PC-9 (cell line): ENCODE data around the gene PSG5. TPM values are rescaled to one million over a fixed set of nuclear protein-coding genes. Genes with fewer than 3 reads are reported as not detected.
"Not testable (repeated sequence)": the region's sequence is repeated elsewhere in the genome, so short reads cannot be mapped to it uniquely, and the experiment has no call there.

ENCODE experiments used
- BruUV-seq: library from RNA; stranded (reverse); fragments of 400-500 nt; replicated peaks from 2 replicates; lab custom pipeline; 2021; lab: Mats Ljungman, UMichigan
- CTCF ChIA-PET: fragments of 300-600 bp; sonication (Branson Sonifier 250); formaldehyde crosslinking; loops from one replicate; lab custom pipeline; 2022; ENCODE audit warnings: antibody characterized with exemption; lab: Charles Lee
- POLR2A ChIA-PET: fragments of 300-600 bp; sonication (Branson Sonifier 250); formaldehyde crosslinking; loops from one replicate; lab custom pipeline; 2022; ENCODE audit warnings: antibody characterized with exemption; ENCODE audit not compliant: unreplicated experiment; lab: Charles Lee
- DNase-seq, 2 experiments: peaks; one replicate each; pipeline versions ENCODE4 v3.0.0 to v3.0.0-alpha.2; 2015 to 2022; ENCODE audit warnings: mixed read lengths in 1 of 2
- H2AFZ ChIP-seq: fragments of 200-600 bp; sonication (generic); 2 replicates; pipeline ENCODE4 v1.8.1; 2017; ENCODE audit warnings: antibody characterized with exemption
- H3F3A ChIP-seq: fragments of 200-600 bp; sonication (generic); 2 replicates; pipeline ENCODE4 v1.8.1; 2017; ENCODE audit warnings: antibody characterized with exemption, mild to moderate bottlenecking, low read depth; ENCODE audit not compliant: insufficient read depth
- H3K27ac ChIP-seq: fragments of 200-600 bp; sonication (generic); 2 replicates; pipeline ENCODE4 v1.6.1; 2016; ENCODE audit warnings: mixed run types
- H3K27me3 ChIP-seq: fragments of 200-600 bp; sonication (generic); 2 replicates; pipeline ENCODE4 v1.6.1; 2016; ENCODE audit warnings: low read depth, mixed run types; ENCODE audit not compliant: insufficient read depth
- H3K36me3 ChIP-seq: fragments of 200-600 bp; sonication (generic); 2 replicates; pipeline ENCODE4 v1.6.1; 2016; ENCODE audit warnings: low read depth, mixed run types
- H3K4me1 ChIP-seq: fragments of 200-600 bp; sonication (generic); replicated peaks from 2 replicates; pipeline ENCODE4 v1.6.1; 2016; ENCODE audit warnings: mixed run types; ENCODE audit not compliant: insufficient read depth
- H3K4me2 ChIP-seq: fragments of 200-600 bp; sonication (generic); 2 replicates; pipeline ENCODE4 v1.6.1; 2017; ENCODE audit warnings: mixed run types
- H3K4me3 ChIP-seq: fragments of 200-600 bp; sonication (generic); 2 replicates; pipeline ENCODE4 v1.6.1; 2016; ENCODE audit warnings: mixed run types
- H3K79me2 ChIP-seq: fragments of 200-600 bp; sonication (generic); 2 replicates; pipeline ENCODE4 v1.6.1; 2017; ENCODE audit warnings: low read depth, mixed run types
- H3K9me2 ChIP-seq: fragments of 200-600 bp; sonication (generic); 2 replicates; pipeline ENCODE4 v1.8.1; 2017; ENCODE audit warnings: mild to moderate bottlenecking; ENCODE audit not compliant: insufficient read depth
- H3K9me3 ChIP-seq: fragments of 200-600 bp; sonication (generic); 2 replicates; pipeline ENCODE4 v1.8.1; 2016; ENCODE audit warnings: low read depth; ENCODE audit not compliant: insufficient read depth
- H4K20me1 ChIP-seq: fragments of 200-600 bp; sonication (generic); 2 replicates; pipeline ENCODE4 v1.8.1; 2017; ENCODE audit not compliant: insufficient read depth
- intact Hi-C: fragments of 100-400 bp; cut with micrococcal nuclease; formaldehyde crosslinking; loops from one replicate; pipeline ENCODE4 v1.10.0; 2022; ENCODE audit not compliant: unreplicated experiment
- total RNA-seq: library from RNA; stranded (reverse); gene quantifications from 2 replicates; pipeline ENCODE4 v1.2.3, GENCODE V29; 2021
- TF ChIP-seq, protein P1 (sequence below): fragments of 200-600 bp; sonication (generic); conservative IDR thresholded peaks from 2 replicates; pipeline ENCODE4 v1.6.1; 2017; ENCODE audit warnings: mixed run types, antibody characterized with exemption, mild to moderate bottlenecking, moderate library complexity

Gene PSG5
- total RNA-seq, 1 experiment from 2014 or later = 2.3 TPM

GRCh38 chr19:43188092-43188491 is 1.8 kb upstream of the PSG5 start:
- H2AFZ ChIP-seq, H3F3A ChIP-seq, H3K9me2 ChIP-seq, H3K9me3 ChIP-seq, H3K4me3 ChIP-seq, intact Hi-C loops, H3K79me2 ChIP-seq, POLR2A ChIA-PET, H3K27me3 ChIP-seq, H3K27ac ChIP-seq, H4K20me1 ChIP-seq, H3K36me3 ChIP-seq, DNase-seq, BruUV-seq, H3K4me2 ChIP-seq: not testable (repeated sequence)
- TF ChIP-seq, protein P1, sequence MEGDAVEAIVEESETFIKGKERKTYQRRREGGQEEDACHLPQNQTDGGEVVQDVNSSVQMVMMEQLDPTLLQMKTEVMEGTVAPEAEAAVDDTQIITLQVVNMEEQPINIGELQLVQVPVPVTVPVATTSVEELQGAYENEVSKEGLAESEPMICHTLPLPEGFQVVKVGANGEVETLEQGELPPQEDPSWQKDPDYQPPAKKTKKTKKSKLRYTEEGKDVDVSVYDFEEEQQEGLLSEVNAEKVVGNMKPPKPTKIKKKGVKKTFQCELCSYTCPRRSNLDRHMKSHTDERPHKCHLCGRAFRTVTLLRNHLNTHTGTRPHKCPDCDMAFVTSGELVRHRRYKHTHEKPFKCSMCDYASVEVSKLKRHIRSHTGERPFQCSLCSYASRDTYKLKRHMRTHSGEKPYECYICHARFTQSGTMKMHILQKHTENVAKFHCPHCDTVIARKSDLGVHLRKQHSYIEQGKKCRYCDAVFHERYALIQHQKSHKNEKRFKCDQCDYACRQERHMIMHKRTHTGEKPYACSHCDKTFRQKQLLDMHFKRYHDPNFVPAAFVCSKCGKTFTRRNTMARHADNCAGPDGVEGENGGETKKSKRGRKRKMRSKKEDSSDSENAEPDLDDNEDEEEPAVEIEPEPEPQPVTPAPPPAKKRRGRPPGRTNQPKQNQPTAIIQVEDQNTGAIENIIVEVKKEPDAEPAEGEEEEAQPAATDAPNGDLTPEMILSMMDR = peak; percentile 63
- CTCF ChIA-PET = interaction anchor here (0.6 to 0.7 kb wide), 2 partner anchors 18 to 76 kb away, joined by 3 read pairs; partner anchors contain the start of gene PSG4
- peaks cover 12% of the 10 kb centered on the region; the same call in 1 of the 2 replicates for H3K4me1 ChIP-seq

DNA sequence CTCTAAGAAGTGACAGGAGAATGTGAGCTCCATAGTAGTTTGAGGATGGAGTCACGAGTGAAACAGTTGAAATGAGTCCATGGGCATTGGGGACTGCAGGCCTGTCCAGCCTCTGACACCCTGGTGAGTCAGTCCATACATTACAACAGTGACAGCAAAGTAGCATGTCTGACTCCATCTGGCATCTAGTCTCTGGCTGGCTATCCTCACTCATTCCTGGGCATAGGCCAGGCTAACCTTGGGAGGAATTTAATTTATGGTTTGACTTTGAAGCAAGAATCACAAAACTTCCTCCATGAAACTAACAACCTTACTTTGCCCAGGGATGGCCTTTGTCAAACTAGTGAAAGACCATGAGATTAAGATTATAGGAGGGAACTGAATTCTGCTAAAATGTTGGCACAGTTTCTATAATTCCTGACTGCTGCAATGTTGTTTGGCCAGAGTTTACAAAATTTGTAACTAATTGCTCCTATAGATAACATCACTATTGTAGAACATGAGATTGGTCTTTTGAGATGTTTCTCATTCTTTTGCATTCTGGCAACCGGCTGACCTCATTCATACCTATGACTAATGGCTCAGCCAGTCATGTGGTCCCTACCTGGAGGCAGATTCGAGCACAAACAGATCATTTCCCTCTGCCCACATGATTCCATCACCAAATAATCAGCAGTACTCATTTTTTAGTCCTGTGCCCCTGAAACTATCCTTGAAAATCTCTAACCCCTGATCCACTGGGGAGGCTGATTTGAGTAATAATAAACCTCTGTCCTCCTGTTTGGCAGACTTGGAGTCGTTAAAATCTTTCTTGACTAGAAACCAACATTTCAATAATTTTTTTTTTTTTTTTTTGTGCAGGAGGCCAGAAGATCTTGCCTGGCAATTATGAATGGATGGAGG is 4.2 kb downstream of the PSG5 start:
- peaks cover 21% of the 10 kb centered on the region for H3F3A ChIP-seq
- peak overlapping the region; percentile 30 for H3K4me2 ChIP-seq
- H3K27me3 ChIP-seq, POLR2A ChIA-PET, H3K9me3 ChIP-seq, H3K4me3 ChIP-seq, H3K9me2 ChIP-seq, CTCF ChIA-PET, H4K20me1 ChIP-seq, BruUV-seq, H2AFZ ChIP-seq, H3K36me3 ChIP-seq, H3K79me2 ChIP-seq: not testable (repeated sequence)
- peak; percentile 68 to 91 for DNase-seq
- H3K4me1 ChIP-seq = peaks cover 38% of the 10 kb centered on the region
- H3K27ac ChIP-seq = peak overlapping the region; percentile 86
- intact Hi-C loops = loop anchor here (1.0 kb wide), 2 partner anchors 62 to 83 kb away; no protein-coding TSS in a partner anchor

DNA sequence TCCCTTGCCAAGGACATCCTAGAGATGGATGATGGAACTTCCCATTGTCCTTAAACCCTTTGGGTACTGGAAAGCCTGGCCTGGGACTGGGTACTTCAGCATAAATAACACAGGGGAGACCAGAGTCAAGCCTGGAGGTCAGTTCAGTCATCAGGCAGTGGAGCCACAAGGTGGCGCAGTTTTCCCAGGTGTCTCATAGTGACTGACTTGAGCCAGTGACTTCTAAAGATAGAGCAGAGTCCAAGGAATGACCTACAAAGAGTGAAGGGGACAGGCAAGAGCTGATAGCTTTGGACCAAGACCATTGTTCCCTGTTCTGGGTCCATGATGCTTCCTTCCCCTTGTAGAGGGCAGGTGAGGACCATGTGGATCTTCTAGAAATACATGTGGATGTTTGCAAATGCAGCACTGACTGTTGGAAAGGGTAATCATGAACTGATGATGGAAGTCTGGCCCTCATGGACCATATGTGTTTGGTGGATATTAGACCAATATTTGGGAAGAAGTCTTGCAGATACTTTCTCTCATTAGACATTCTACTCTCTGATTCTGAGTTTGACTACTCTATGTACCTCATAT is 6.7 kb downstream of the PSG5 start:
- H3K36me3 ChIP-seq, H3K4me3 ChIP-seq, H3K79me2 ChIP-seq, intact Hi-C loops, H2AFZ ChIP-seq, H3K9me2 ChIP-seq, H3K4me2 ChIP-seq, H3K9me3 ChIP-seq, H3K27me3 ChIP-seq, CTCF ChIA-PET, H4K20me1 ChIP-seq, POLR2A ChIA-PET, BruUV-seq, H3K27ac ChIP-seq: not testable (repeated sequence)
- Histone ChIP-seq H3K4me1 (peaks cover 38% of the 10 kb centered on the region), H3F3A (peaks cover 21% of the 10 kb centered on the region)
- TF ChIP-seq, protein P1 = peak; percentile 61
- peak in 1 of 2 experiments; percentile 33 for DNase-seq

DNA sequence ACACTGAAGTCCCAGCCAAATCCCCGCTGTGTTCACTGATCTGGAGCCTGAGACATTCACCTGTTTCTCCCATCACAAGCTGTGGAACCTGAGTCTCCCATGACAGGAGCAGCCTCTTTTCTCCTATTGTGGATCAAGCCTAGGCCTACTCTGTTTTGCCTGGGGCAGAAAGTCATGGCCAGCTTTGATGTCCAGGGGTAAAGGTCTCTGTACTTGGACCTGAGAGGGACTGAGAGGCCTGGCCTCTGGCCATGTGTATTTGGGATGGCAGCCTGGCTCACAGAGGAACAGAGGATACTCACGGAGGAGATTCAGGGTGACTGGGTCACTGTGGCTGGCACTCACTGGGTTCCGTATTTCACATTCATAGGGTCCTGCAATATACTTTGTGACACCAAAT is 7.8 kb downstream of the PSG5 start:
- H3K79me2 ChIP-seq, H3K36me3 ChIP-seq, DNase-seq, H3K27me3 ChIP-seq, H3K9me3 ChIP-seq, H3K27ac ChIP-seq, H3K4me3 ChIP-seq, H4K20me1 ChIP-seq, H3K9me2 ChIP-seq, intact Hi-C loops, H2AFZ ChIP-seq, POLR2A ChIA-PET, CTCF ChIA-PET, H3K4me2 ChIP-seq, BruUV-seq: not testable (repeated sequence)
- peaks cover 31% of the 10 kb centered on the region for H3K4me1 ChIP-seq
- H3F3A ChIP-seq = peaks cover 21% of the 10 kb centered on the region

DNA sequence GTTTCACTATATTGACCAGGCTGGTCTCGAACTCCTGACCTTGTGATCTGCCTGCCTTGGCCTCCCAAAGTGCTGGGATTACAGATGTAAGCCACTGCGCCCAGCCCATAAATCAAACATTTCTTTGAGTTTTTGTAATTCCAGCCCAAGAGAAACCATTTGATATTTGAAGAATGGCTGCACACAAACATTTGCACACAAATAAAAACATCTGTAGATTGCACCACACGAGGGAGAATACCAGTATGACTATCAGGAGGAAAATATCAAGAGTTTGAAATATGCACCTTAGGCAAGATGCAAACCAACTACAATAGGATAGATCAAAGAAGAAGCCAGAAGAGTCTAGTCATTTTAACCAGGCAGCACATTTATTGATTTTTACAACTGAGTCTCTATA is 20.4 kb downstream of the PSG5 start:
- H3K27ac ChIP-seq, CTCF ChIA-PET, DNase-seq, H3K4me3 ChIP-seq, H3K27me3 ChIP-seq, intact Hi-C loops, H3K4me2 ChIP-seq, H3K79me2 ChIP-seq, H4K20me1 ChIP-seq, H2AFZ ChIP-seq, BruUV-seq, H3K36me3 ChIP-seq, H3K9me2 ChIP-seq, H3K9me3 ChIP-seq, POLR2A ChIA-PET: not testable (repeated sequence)
- Histone ChIP-seq H3F3A (peaks cover 15% of the 10 kb centered on the region), H3K4me1 (peaks cover 37% of the 10 kb centered on the region)
